HEK293 (cell line): ENCODE data around the gene MRPL43.

Source experiments
- CTCF ChIA-PET: fragments of 350-600 bp; formaldehyde crosslinking; extraction: SDS; loops from one replicate; lab custom pipeline; 2021; ENCODE audit warnings: antibody characterized with exemption; lab: Yijun Ruan, JAX
- POLR2A ChIA-PET: fragments of 300-600 bp; formaldehyde crosslinking; extraction: SDS; loops from one replicate; lab custom pipeline; 2020; ENCODE audit warnings: antibody characterized with exemption, inconsistent platforms; lab: Yijun Ruan, JAX
- H3K27ac ChIP-seq: fragments of 200-500 bp; sonication (Bioruptor generic); 2 replicates; pipeline ENCODE4 v1.5.1; 2014; ENCODE audit warnings: low read depth, low read length, control low read depth, inconsistent platforms; ENCODE audit errors: extremely low read depth
- H3K36me3 ChIP-seq, 2 experiments: fragments of 200-500 bp in 1 of 2; sonication (Bioruptor generic) in 1 of 2; 1 replicate in 1 of 2; 2 replicates in 1 of 2; pipeline ENCODE4 v1.5.1; 2014 to 2017; ENCODE audit warnings: inconsistent platforms in 2 of 2, low read length in 2 of 2; ENCODE audit not compliant: control insufficient read depth in 2 of 2, insufficient read depth in 1 of 2
- H3K4me1 ChIP-seq: fragments of 200-500 bp; sonication (Bioruptor generic); 2 replicates; pipeline ENCODE4 v1.5.1; 2014; ENCODE audit warnings: mild to moderate bottlenecking, low read length, inconsistent platforms; ENCODE audit not compliant: control insufficient read depth, insufficient read depth
- H3K4me3 ChIP-seq: 2 replicates; pipeline ENCODE4 v1.5.1; 2011; ENCODE audit warnings: low read depth, mild to moderate bottlenecking, control low read depth, low read length, moderate library complexity
- H3K9me3 ChIP-seq: fragments of 200-500 bp; sonication (Bioruptor generic); 2 replicates; pipeline ENCODE4 v1.5.1; 2014; ENCODE audit warnings: low read depth, low read length, inconsistent platforms; ENCODE audit not compliant: control insufficient read depth, insufficient read depth
- ATF2 ChIP-seq: fragments of 450-650 bp; formaldehyde crosslinking; IDR thresholded peaks from 2 replicates; pipeline ENCODE4 v1.5.1; 2016; ENCODE audit warnings: missing biosample characterization, missing genetic modification characterization, low read depth
- EGR2 ChIP-seq: fragments of 450-650 bp; formaldehyde crosslinking; IDR thresholded peaks from 2 replicates; pipeline ENCODE4 v1.5.1; 2016; ENCODE audit warnings: low read depth, missing biosample characterization, missing genetic modification characterization
- GLIS1 ChIP-seq: fragments of 450-650 bp; formaldehyde crosslinking; IDR thresholded peaks from 2 replicates; pipeline ENCODE4 v1.5.1; 2016; ENCODE audit warnings: missing biosample characterization, missing genetic modification characterization
- HOXD13 ChIP-seq: sonication (generic); formaldehyde crosslinking; IDR thresholded peaks from 2 replicates; pipeline ENCODE4 v1.8.0; 2022; ENCODE audit warnings: missing genetic modification reagents, borderline replicate concordance
- MZF1 ChIP-seq: fragments of 450-650 bp; formaldehyde crosslinking; IDR thresholded peaks from 2 replicates; pipeline ENCODE4 v1.5.1; 2017; ENCODE audit warnings: missing biosample characterization, missing genetic modification characterization, borderline replicate concordance
- ZBTB17 ChIP-seq: fragments of 450-650 bp; formaldehyde crosslinking; IDR thresholded peaks from 2 replicates; pipeline ENCODE4 v1.5.1; 2016; ENCODE audit warnings: missing biosample characterization, missing genetic modification characterization
- ZFHX2 ChIP-seq: fragments of 450-650 bp; formaldehyde crosslinking; conservative IDR thresholded peaks from 2 replicates; pipeline ENCODE4 v1.5.1; 2016; ENCODE audit warnings: missing biosample characterization, missing genetic modification characterization
- ZNF621 ChIP-seq: fragments of 450-650 bp; formaldehyde crosslinking; IDR thresholded peaks from 2 replicates; pipeline ENCODE4 v1.5.1; 2017; ENCODE audit warnings: missing biosample characterization, missing genetic modification characterization
- ZNF626 ChIP-seq: fragments of 450-650 bp; sonication (Bioruptor Pico); formaldehyde crosslinking; IDR thresholded peaks from 2 replicates; pipeline ENCODE4 v1.5.1; 2018; ENCODE audit warnings: missing biosample characterization, missing genetic modification characterization, inconsistent platforms

MRPL43 gene

DNA sequence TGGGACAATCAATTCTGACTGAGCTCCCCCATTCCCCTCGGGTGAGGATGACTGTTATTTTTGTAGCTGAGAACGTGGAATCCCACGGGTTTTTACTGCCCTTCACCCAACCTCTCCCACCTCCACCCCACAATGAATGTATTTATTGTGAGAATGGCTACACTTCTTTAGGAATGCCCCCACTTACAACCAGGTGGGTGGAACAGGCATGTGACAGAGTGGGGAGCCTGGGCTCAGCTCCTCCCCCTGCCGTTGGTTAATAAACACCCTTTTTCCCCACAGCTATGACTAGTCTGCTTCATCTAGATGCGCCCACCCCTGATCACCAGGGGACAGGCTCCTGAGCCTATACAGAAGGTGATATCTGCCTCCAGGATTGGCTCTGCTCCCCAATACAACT lies 2.0 kb downstream of the MRPL43 start:
- ChIA-PET POLR2A (interaction anchor here (0.6 to 1.4 kb wide), 4 partner anchors 10 to 840 kb away, joined by 3 to 6 read pairs (median 4); partner anchors contain the start of gene SEMA4G), CTCF (interaction anchor here (6.4 to 16.6 kb wide), 2 partner anchors 13 to 31 kb away, joined by 49 to 274 read pairs; partner anchors contain the start of gene LZTS2)
- H3K27ac ChIP-seq: no peak overlapping the region
- peaks cover 6% of the 10 kb centered on the region for H3K4me1 ChIP-seq
- no peaks in the 10 kb centered on the region for H3K9me3 ChIP-seq
- TF ChIP-seq MZF1 (tag by site-specific recombination) (no peak), ZFHX2 (tag by site-specific recombination) (peak; percentile 90), EGR2 (tag by site-specific recombination) (peak; percentile 96), HOXD13 (CRISPR knock-in tag) (no peak)
- peaks cover 12 to 72% of the 10 kb centered on the region in 2 experiments for H3K36me3 ChIP-seq
- H3K4me3 ChIP-seq: no peak overlapping the region

GRCh38 chr10:100984672-100985177 lies 2.6 kb downstream of the MRPL43 start:
- no peak overlapping the region for H3K4me3 ChIP-seq
- ChIA-PET POLR2A (interaction anchor here (0.6 to 1.4 kb wide), 3 partner anchors 11 to 840 kb away, joined by 3 to 6 read pairs (median 3); partner anchors contain the start of gene SEMA4G), CTCF (interaction anchor here (6.4 to 16.6 kb wide), 2 partner anchors 13 to 32 kb away, joined by 49 to 274 read pairs; partner anchors contain the start of gene LZTS2)
- H3K27ac ChIP-seq: no peak overlapping the region
- no peaks in the 10 kb centered on the region for H3K9me3 ChIP-seq
- TF ChIP-seq ZNF621 (no peak), GLIS1 (tag by site-specific recombination) (peak; percentile 80)
- peaks cover 6 to 72% of the 10 kb centered on the region in 2 experiments for H3K36me3 ChIP-seq
- H3K4me1 ChIP-seq: peaks cover 6% of the 10 kb centered on the region

GRCh38 chr10:100983868-100984671 lies 3.2 kb downstream of the MRPL43 start:
- no peak overlapping the region for H3K27ac ChIP-seq
- TF ChIP-seq ZNF626 (tag by site-specific recombination) (no peak), ZBTB17 (tag by site-specific recombination) (peak; percentile 74)
- TF ChIP-seq, all 188 proteins: peak for 1
- peaks cover 6% of the 10 kb centered on the region for H3K4me1 ChIP-seq
- no peaks in the 10 kb centered on the region for H3K9me3 ChIP-seq
- H3K4me3 ChIP-seq: no peak overlapping the region
- peaks cover 4 to 70% of the 10 kb centered on the region in 2 experiments for H3K36me3 ChIP-seq
- POLR2A ChIA-PET: interaction anchor here (1.4 kb wide), 1 partner anchor 15 kb away, joined by 3 read pairs; the partner anchor contains the start of gene SEMA4G
- CTCF ChIA-PET: interaction anchor here (0.7 to 6.4 kb wide), 2 partner anchors 10 to 14 kb away, joined by 3 to 49 read pairs; partner anchors contain the start of gene LZTS2

DNA sequence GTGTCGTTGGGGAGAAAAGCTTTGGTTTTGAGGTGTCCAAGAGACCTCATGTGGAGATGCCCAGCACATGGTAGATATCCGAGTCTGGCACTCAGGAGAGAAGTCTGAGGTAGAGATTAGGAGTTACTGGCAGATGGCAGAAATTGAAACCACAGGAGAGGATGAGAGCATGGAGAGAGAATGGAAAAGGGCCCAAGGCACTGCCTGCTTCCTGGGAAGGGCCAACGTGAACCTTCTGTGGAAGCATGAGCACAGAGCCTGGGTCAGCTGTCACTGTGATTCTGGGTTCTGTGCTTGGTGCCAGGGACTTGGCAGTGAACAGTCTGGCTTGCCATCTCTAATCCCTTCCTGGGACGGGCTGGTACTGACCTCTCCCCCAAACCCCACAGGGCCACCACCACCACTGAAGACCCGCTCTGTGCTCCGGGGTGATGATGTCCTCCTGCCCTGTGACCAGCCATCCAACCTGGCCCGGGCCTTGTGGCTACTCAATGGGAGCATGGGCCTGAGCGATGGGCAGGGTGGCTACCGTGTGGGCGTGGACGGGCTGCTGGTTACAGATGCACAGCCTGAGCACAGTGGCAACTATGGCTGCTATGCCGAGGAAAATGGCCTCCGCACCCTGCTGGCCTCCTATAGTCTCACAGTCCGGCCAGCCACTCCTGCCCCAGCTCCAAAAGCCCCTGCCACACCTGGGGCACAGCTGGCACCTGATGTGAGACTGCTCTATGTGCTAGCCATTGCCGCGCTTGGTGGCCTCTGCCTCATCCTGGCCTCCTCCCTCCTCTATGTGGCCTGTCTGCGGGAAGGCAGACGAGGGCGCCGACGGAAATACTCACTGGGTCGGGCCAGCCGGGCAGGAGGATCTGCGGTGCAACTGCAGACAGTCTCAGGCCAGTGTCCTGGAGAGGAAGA lies 4.1 kb downstream of the MRPL43 start:
- Histone ChIP-seq H3K36me3 (peaks cover 4 to 73% of the 10 kb centered on the region in 2 experiments), H3K27ac (no peak overlapping the region), H3K9me3 (no peaks in the 10 kb centered on the region), H3K4me1 (peaks cover 6% of the 10 kb centered on the region), H3K4me3 (no peak overlapping the region)
- TF ChIP-seq ATF2 (tag by site-specific recombination): no peak
- ChIA-PET POLR2A (no interaction called here), CTCF (interaction anchor here (0.7 to 6.4 kb wide), 2 partner anchors 9 to 15 kb away, joined by 3 to 49 read pairs; partner anchors contain the start of gene LZTS2)
